Stimulated activated naive CD4-positive, alpha-beta T cell (primary cell): ENCODE measurements around the gene RPL36A.

ENCODE experiments used
- DNase-seq, 6 experiments: peaks; one replicate each; lab custom pipeline; 2025; lab: John Stamatoyannopoulos, UW

RPL36A gene

GRCh38 chrX:101442085-101442484, 51.3 kb downstream of the RPL36A start:
- no peak for DNase-seq
